ENCODE results near the gene CAPNS2. TPM values are rescaled to one million over a fixed set of nuclear protein-coding genes. Genes with fewer than 3 reads are reported as not detected.

CAPNS2 gene
- total RNA-seq, 1 donor from 2014 or later, result not detected

DNA sequence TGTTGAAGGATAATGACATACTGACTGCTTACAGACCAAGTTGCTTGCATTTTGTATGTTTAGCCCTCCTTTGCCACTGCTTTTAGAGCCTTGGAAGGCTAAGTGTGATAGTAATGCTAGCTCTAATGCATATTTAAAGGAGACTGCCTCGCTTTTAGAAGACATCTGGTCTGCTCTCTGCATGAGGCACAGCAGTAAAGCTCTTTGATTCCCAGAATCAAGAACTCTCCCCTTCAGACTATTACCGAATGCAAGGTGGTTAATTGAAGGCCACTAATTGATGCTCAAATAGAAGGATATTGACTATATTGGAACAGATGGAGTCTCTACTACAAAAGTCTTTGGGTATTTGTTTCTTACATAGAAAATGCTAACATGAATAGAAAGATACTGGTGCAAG, 19.1 kb downstream of the CAPNS2 start:
- TF ChIP-seq, protein P1, sequence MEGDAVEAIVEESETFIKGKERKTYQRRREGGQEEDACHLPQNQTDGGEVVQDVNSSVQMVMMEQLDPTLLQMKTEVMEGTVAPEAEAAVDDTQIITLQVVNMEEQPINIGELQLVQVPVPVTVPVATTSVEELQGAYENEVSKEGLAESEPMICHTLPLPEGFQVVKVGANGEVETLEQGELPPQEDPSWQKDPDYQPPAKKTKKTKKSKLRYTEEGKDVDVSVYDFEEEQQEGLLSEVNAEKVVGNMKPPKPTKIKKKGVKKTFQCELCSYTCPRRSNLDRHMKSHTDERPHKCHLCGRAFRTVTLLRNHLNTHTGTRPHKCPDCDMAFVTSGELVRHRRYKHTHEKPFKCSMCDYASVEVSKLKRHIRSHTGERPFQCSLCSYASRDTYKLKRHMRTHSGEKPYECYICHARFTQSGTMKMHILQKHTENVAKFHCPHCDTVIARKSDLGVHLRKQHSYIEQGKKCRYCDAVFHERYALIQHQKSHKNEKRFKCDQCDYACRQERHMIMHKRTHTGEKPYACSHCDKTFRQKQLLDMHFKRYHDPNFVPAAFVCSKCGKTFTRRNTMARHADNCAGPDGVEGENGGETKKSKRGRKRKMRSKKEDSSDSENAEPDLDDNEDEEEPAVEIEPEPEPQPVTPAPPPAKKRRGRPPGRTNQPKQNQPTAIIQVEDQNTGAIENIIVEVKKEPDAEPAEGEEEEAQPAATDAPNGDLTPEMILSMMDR (IDR thresholded peaks at IDR 0.05), result no peak
- H3K4me3 ChIP-seq, result no peak overlapping the region

DNA sequence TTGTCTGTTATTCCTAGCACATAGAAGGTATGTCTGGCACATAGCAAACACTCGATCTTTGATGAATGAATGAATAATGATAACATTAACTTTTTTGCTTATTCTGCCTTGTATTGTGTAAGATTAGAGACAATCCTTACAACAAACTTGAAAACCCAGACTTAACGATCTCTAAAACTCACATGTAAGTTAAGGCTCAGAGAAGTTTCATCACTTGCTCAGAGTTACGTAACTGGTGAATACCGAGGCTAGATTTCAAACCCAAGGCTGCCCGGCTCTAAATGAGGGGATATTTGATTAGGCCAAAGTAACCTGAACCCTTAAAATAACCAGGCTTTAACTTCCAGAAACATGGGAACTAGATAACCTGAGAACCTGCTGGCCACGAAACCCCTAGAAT, 22.3 kb downstream of the CAPNS2 start:
- Histone ChIP-seq H3K36me3 (no peaks in the 10 kb centered on the region), H3K4me3 (no peak overlapping the region), H3K9me3 (no peaks in the 10 kb centered on the region), H3K27me3 (no peaks in the 10 kb centered on the region), H3K4me1 (no peaks in the 10 kb centered on the region), H3K27ac (no peak overlapping the region)
- DNase-seq (ENCODE audit: low spot score in 2 of 2), result no peak
- intact Hi-C loops (cut with DNase I), result no loop called here
- TF ChIP-seq, protein P1 (IDR thresholded peaks at IDR 0.05), result no peak

More for the DNA sequence above, 19.1 kb downstream of the CAPNS2 start:
- Histone ChIP-seq H3K4me1 (no peaks in the 10 kb centered on the region), H3K36me3 (peaks cover 0 to 7% of the 10 kb centered on the region in 2 donors), H3K27ac (no peak overlapping the region), H3K9me3 (no peaks in the 10 kb centered on the region), H3K27me3 (no peaks in the 10 kb centered on the region)
- DNase-seq (ENCODE audit: low spot score in 2 of 2), result no peak
- intact Hi-C loops (cut with DNase I), result no loop called here

GRCh38 chr16:55592306-55592705, 25.8 kb downstream of the CAPNS2 start:
- H3K4me1 ChIP-seq, result no peaks in the 10 kb centered on the region
- H3K27ac ChIP-seq, result no peak overlapping the region
- intact Hi-C loops (cut with DNase I), result no loop called here
- H3K36me3 ChIP-seq, result no peaks in the 10 kb centered on the region
- H3K27me3 ChIP-seq, result no peaks in the 10 kb centered on the region
- H3K4me3 ChIP-seq, result no peak overlapping the region
- DNase-seq (ENCODE audit: low spot score in 2 of 2), result no peak
- TF ChIP-seq, protein P1 (IDR thresholded peaks at IDR 0.05), result no peak
- no peaks in the 10 kb centered on the region for H3K9me3 ChIP-seq

- no peaks in the 10 kb centered on the region for H3K36me3 ChIP-seq
- no peaks in the 10 kb centered on the region for H3K4me1 ChIP-seq
- H3K27ac ChIP-seq, result no peak overlapping the region
- H3K4me3 ChIP-seq, result no peak overlapping the region
- DNase-seq (ENCODE audit: low spot score in 2 of 2), result no peak
- TF ChIP-seq, protein P1 (IDR thresholded peaks at IDR 0.05), result no peak
- intact Hi-C loops (cut with DNase I), result no loop called here
- no peaks in the 10 kb centered on the region for H3K27me3 ChIP-seq
- H3K9me3 ChIP-seq, result no peaks in the 10 kb centered on the region
These were observed 31.4 kb downstream of the CAPNS2 start for GRCh38 chr16:55597928-55598327.

DNA sequence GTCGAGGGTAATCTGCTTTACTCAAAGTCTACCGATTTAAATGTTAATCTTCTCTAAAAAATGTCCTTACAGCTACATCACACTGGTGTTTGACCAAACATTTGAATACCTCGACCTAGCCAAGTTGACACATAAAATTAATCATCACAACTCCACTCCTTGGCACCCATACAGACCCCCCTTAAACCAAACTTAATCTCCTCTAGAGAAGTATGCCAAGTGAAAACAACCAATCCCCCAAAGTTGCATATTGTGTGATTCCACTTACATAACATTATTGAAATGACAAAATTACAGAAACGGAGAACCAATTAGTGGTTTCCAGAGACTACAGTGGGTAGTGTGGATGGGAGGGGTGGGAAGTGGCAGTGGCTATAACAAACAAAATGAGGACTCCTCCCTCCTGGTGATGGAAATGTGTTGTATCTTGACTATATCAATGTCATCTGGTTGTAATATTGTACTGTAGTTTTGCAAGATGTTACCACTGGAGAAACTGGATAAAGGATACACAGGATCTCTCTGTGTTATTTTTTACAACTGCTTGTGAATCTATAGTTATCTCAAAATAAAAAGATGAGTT, 39.4 kb downstream of the CAPNS2 start:
- TF ChIP-seq, protein P1 (IDR thresholded peaks at IDR 0.05), result no peak
- Histone ChIP-seq H3K9me3 (no peaks in the 10 kb centered on the region), H3K4me3 (no peak overlapping the region), H3K36me3 (no peaks in the 10 kb centered on the region), H3K27me3 (no peaks in the 10 kb centered on the region), H3K4me1 (no peaks in the 10 kb centered on the region), H3K27ac (no peak overlapping the region)
- no peak for DNase-seq (ENCODE audit: low spot score in 2 of 2)
- intact Hi-C loops (cut with DNase I), result no loop called here

Data from ascending aorta (tissue), 2 donors.